ENCODE measurements around the gene GM2A. TPM values are rescaled to one million over a fixed set of nuclear protein-coding genes. Genes with fewer than 3 reads are reported as not detected.

Gene GM2A
- polyA plus RNA-seq, 3 donors: 22.2 to 57.9 (median 28.0) TPM

- no peak overlapping the region for H2AFZ ChIP-seq (ENCODE audit: insufficient read depth, low read depth, low read length, poor library complexity, severe bottlenecking)
- Mint-ChIP-seq H3K9me3 (peaks cover 0 to under 1% (median 0%) of the 10 kb centered on the region in 7 donors), H3K4me3 (no peak overlapping the region), H3K36me3 (no peaks in the 10 kb centered on the region), H3K4me1 (peaks cover 24% of the 10 kb centered on the region), H3K27ac (peak overlapping the region in 2 of 7 donors; percentile 6 to 37), H3K27me3 (ENCODE audit: low read depth in 3 of 3) (peaks cover 7 to 13% (median 7%) of the 10 kb centered on the region in 3 donors)
- H3K9me3 ChIP-seq (replicated peaks in 1 of 2; ENCODE audit: control insufficient read depth in 1 of 2, insufficient read depth in 1 of 2, low read length in 2 of 2): peaks cover 0 to under 1% of the 10 kb centered on the region in 2 donors
- H3K27me3 ChIP-seq (ENCODE audit: control insufficient read depth in 2 of 2, insufficient read depth in 2 of 2, low read length in 2 of 2): no peaks in the 10 kb centered on the region
- intact Hi-C loops (cut with micrococcal nuclease): no loop called here
- TF ChIP-seq, protein P1, sequence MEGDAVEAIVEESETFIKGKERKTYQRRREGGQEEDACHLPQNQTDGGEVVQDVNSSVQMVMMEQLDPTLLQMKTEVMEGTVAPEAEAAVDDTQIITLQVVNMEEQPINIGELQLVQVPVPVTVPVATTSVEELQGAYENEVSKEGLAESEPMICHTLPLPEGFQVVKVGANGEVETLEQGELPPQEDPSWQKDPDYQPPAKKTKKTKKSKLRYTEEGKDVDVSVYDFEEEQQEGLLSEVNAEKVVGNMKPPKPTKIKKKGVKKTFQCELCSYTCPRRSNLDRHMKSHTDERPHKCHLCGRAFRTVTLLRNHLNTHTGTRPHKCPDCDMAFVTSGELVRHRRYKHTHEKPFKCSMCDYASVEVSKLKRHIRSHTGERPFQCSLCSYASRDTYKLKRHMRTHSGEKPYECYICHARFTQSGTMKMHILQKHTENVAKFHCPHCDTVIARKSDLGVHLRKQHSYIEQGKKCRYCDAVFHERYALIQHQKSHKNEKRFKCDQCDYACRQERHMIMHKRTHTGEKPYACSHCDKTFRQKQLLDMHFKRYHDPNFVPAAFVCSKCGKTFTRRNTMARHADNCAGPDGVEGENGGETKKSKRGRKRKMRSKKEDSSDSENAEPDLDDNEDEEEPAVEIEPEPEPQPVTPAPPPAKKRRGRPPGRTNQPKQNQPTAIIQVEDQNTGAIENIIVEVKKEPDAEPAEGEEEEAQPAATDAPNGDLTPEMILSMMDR (IDR thresholded peaks at IDR 0.05): no peak
- no peak overlapping the region for H3K27ac ChIP-seq (ENCODE audit: low read depth in 1 of 2, low read length in 2 of 2)
- no peaks in the 10 kb centered on the region for H4K20me1 ChIP-seq (ENCODE audit: insufficient read depth, low read length)
- no peak for DNase-seq
- H3K79me2 ChIP-seq (ENCODE audit: insufficient read depth, low read length): no peaks in the 10 kb centered on the region
- WGBS (ENCODE audit: insufficient coverage): no CpG with 5 or more reads among the region's 2 CpGs
- no peak overlapping the region for H3K9ac ChIP-seq (ENCODE audit: insufficient read depth, low read length, poor library complexity, severe bottlenecking)
- no peak overlapping the region for H3K4me3 ChIP-seq (replicated peaks in 1 of 3; ENCODE audit: low read depth in 2 of 3, low read length in 3 of 3)
- peaks cover 17 to 21% of the 10 kb centered on the region in 2 donors for H3K4me1 ChIP-seq (ENCODE audit: control insufficient read depth in 1 of 2, insufficient read depth in 2 of 2, low read length in 2 of 2)
- H3K4me2 ChIP-seq (replicated peaks; ENCODE audit: extremely low read depth, low read length, poor library complexity, severe bottlenecking): no peak overlapping the region
- no peaks in the 10 kb centered on the region for H3K36me3 ChIP-seq (replicated peaks in 1 of 2; ENCODE audit: control insufficient read depth in 1 of 2, insufficient read depth in 2 of 2, low read length in 2 of 2)
Observed at GRCh38 chr5:151296974-151297373, 44.0 kb downstream of the GM2A start.

GRCh38 chr5:151298063-151298855 lies 45.3 kb downstream of the GM2A start:
- no peak overlapping the region for H3K4me3 ChIP-seq (replicated peaks in 1 of 3; ENCODE audit: low read depth in 2 of 3, low read length in 3 of 3)
- peaks cover 17 to 21% of the 10 kb centered on the region in 2 donors for H3K4me1 ChIP-seq (ENCODE audit: control insufficient read depth in 1 of 2, insufficient read depth in 2 of 2, low read length in 2 of 2)
- no peaks in the 10 kb centered on the region for H3K9me3 ChIP-seq (replicated peaks in 1 of 2; ENCODE audit: control insufficient read depth in 1 of 2, insufficient read depth in 1 of 2, low read length in 2 of 2)
- Mint-ChIP-seq H3K27me3 (ENCODE audit: low read depth in 3 of 3) (peaks cover 5 to 19% (median 10%) of the 10 kb centered on the region in 3 donors), H3K27ac (peak overlapping the region in 2 of 7 donors; percentile 3 to 33), H3K4me1 (peaks cover 24% of the 10 kb centered on the region), H3K36me3 (no peaks in the 10 kb centered on the region), H3K4me3 (no peak overlapping the region), H3K9me3 (no peaks in the 10 kb centered on the region)
- H2AFZ ChIP-seq (ENCODE audit: insufficient read depth, low read depth, low read length, poor library complexity, severe bottlenecking): no peak overlapping the region
- no peaks in the 10 kb centered on the region for H4K20me1 ChIP-seq (ENCODE audit: insufficient read depth, low read length)
- no peak overlapping the region for H3K27ac ChIP-seq (ENCODE audit: low read depth in 1 of 2, low read length in 2 of 2)
- WGBS (ENCODE audit: insufficient coverage): 70% methylated on average over 4 of the region's 6 CpGs
- H3K36me3 ChIP-seq (replicated peaks in 1 of 2; ENCODE audit: control insufficient read depth in 1 of 2, insufficient read depth in 2 of 2, low read length in 2 of 2): no peaks in the 10 kb centered on the region
- H3K79me2 ChIP-seq (ENCODE audit: insufficient read depth, low read length): no peaks in the 10 kb centered on the region
- H3K4me2 ChIP-seq (replicated peaks; ENCODE audit: extremely low read depth, low read length, poor library complexity, severe bottlenecking): no peak overlapping the region
- H3K27me3 ChIP-seq (ENCODE audit: control insufficient read depth in 2 of 2, insufficient read depth in 2 of 2, low read length in 2 of 2): no peaks in the 10 kb centered on the region
- DNase-seq: peak; percentile 28 to 63 (median 32)
- no peak overlapping the region for H3K9ac ChIP-seq (ENCODE audit: insufficient read depth, low read length, poor library complexity, severe bottlenecking)
- TF ChIP-seq, protein P1 (IDR thresholded peaks at IDR 0.05): peak; percentile 62
- intact Hi-C loops (cut with micrococcal nuclease): no loop called here
